ENCODE measurements around the gene CFAP97D2. TPM values are rescaled to one million over a fixed set of nuclear protein-coding genes. Genes with fewer than 3 reads are reported as not detected.

CFAP97D2 gene
- total RNA-seq, 1 donor from 2014 or later, result not detected

GRCh38 chr13:114211446-114212157 is 32.5 kb downstream of the CFAP97D2 start:
- no peaks in the 10 kb centered on the region for H3K4me1 ChIP-seq (ENCODE audit: control insufficient read depth in 3 of 3, insufficient read depth in 3 of 3, low read length in 3 of 3)
- H3K9ac ChIP-seq (ENCODE audit: low read depth in 1 of 3, low read length in 3 of 3), result no peak overlapping the region
- no peak overlapping the region for H3K27ac ChIP-seq (ENCODE audit: low read depth, low read length)
- no peak overlapping the region for H3K4me3 ChIP-seq (ENCODE audit: low read length in 3 of 3)
- H3K9me3 ChIP-seq (ENCODE audit: control insufficient read depth in 3 of 3, low read length in 3 of 3), result no peaks in the 10 kb centered on the region
- H3K27me3 ChIP-seq (ENCODE audit: control insufficient read depth in 3 of 3, insufficient read depth in 3 of 3, low read length in 3 of 3), result peaks cover 12 to 21% (median 13%) of the 10 kb centered on the region in 3 donors
- no peaks in the 10 kb centered on the region for H3K36me3 ChIP-seq (ENCODE audit: control insufficient read depth in 3 of 3, insufficient read depth in 3 of 3, low read length in 3 of 3)

- Histone ChIP-seq H3K9me3 (ENCODE audit: control insufficient read depth in 3 of 3, low read length in 3 of 3) (no peaks in the 10 kb centered on the region), H3K4me1 (ENCODE audit: control insufficient read depth in 3 of 3, insufficient read depth in 3 of 3, low read length in 3 of 3) (no peaks in the 10 kb centered on the region), H3K4me3 (ENCODE audit: low read length in 3 of 3) (no peak overlapping the region), H3K36me3 (ENCODE audit: control insufficient read depth in 3 of 3, insufficient read depth in 3 of 3, low read length in 3 of 3) (no peaks in the 10 kb centered on the region), H3K27ac (ENCODE audit: low read depth, low read length) (no peak overlapping the region), H3K9ac (ENCODE audit: low read depth in 1 of 3, low read length in 3 of 3) (no peak overlapping the region), H3K27me3 (ENCODE audit: control insufficient read depth in 3 of 3, insufficient read depth in 3 of 3, low read length in 3 of 3) (peaks cover 12 to 21% (median 13%) of the 10 kb centered on the region in 3 donors)
Observed at GRCh38 chr13:114212158-114212495, 33.1 kb downstream of the CFAP97D2 start.

DNA sequence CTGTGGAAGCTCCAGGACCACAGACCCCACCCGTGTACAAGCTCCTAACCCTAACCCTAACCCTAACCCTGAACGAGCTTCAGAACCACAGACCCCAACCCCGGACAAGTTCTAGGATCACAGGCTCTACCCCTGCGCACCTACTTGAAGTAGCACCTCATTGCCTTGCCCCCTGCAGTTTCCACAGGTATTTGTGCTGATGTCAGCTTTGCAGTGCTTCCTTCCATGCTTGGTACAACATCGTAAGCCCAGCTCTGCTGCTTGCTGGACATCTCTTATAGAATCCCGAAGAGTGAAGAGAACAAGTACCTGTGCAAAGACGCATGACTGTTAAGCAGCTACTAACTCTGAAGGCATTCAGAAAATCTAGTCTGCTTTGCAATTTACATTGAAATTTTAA is 34.9 kb downstream of the CFAP97D2 start:
- Histone ChIP-seq H3K27me3 (ENCODE audit: control insufficient read depth in 3 of 3, insufficient read depth in 3 of 3, low read length in 3 of 3) (peaks cover 12 to 21% (median 13%) of the 10 kb centered on the region in 3 donors), H3K36me3 (ENCODE audit: control insufficient read depth in 3 of 3, insufficient read depth in 3 of 3, low read length in 3 of 3) (no peaks in the 10 kb centered on the region), H3K4me1 (ENCODE audit: control insufficient read depth in 3 of 3, insufficient read depth in 3 of 3, low read length in 3 of 3) (no peaks in the 10 kb centered on the region), H3K9me3 (ENCODE audit: control insufficient read depth in 3 of 3, low read length in 3 of 3) (no peaks in the 10 kb centered on the region), H3K9ac (ENCODE audit: low read depth in 1 of 3, low read length in 3 of 3) (no peak overlapping the region), H3K4me3 (ENCODE audit: low read length in 3 of 3) (no peak overlapping the region), H3K27ac (ENCODE audit: low read depth, low read length) (no peak overlapping the region)

GRCh38 chr13:114219392-114219791 is 40.3 kb downstream of the CFAP97D2 start:
- Histone ChIP-seq H3K9ac (ENCODE audit: low read depth in 1 of 3, low read length in 3 of 3) (no peak overlapping the region), H3K9me3 (ENCODE audit: control insufficient read depth in 3 of 3, low read length in 3 of 3) (no peaks in the 10 kb centered on the region), H3K27me3 (ENCODE audit: control insufficient read depth in 3 of 3, insufficient read depth in 3 of 3, low read length in 3 of 3) (peaks cover 0 to 3% (median 0%) of the 10 kb centered on the region in 3 donors), H3K36me3 (ENCODE audit: control insufficient read depth in 3 of 3, insufficient read depth in 3 of 3, low read length in 3 of 3) (no peaks in the 10 kb centered on the region), H3K4me1 (ENCODE audit: control insufficient read depth in 3 of 3, insufficient read depth in 3 of 3, low read length in 3 of 3) (no peaks in the 10 kb centered on the region), H3K27ac (ENCODE audit: low read depth, low read length) (no peak overlapping the region), H3K4me3 (ENCODE audit: low read length in 3 of 3) (no peak overlapping the region)

GRCh38 chr13:114222461-114222968 is 43.5 kb downstream of the CFAP97D2 start:
- H3K36me3 ChIP-seq (ENCODE audit: control insufficient read depth in 3 of 3, insufficient read depth in 3 of 3, low read length in 3 of 3), result no peaks in the 10 kb centered on the region
- H3K27me3 ChIP-seq (ENCODE audit: control insufficient read depth in 3 of 3, insufficient read depth in 3 of 3, low read length in 3 of 3), result peaks cover 0 to 3% (median 3%) of the 10 kb centered on the region in 3 donors
- H3K9ac ChIP-seq (ENCODE audit: low read depth in 1 of 3, low read length in 3 of 3), result no peak overlapping the region
- no peaks in the 10 kb centered on the region for H3K9me3 ChIP-seq (ENCODE audit: control insufficient read depth in 3 of 3, low read length in 3 of 3)
- peaks cover 2 to 7% (median 2%) of the 10 kb centered on the region in 3 donors for H3K4me1 ChIP-seq (ENCODE audit: control insufficient read depth in 3 of 3, insufficient read depth in 3 of 3, low read length in 3 of 3)
- H3K27ac ChIP-seq (ENCODE audit: low read depth, low read length), result peak overlapping the region; percentile 25
- no peak overlapping the region for H3K4me3 ChIP-seq (ENCODE audit: low read length in 3 of 3)

DNA sequence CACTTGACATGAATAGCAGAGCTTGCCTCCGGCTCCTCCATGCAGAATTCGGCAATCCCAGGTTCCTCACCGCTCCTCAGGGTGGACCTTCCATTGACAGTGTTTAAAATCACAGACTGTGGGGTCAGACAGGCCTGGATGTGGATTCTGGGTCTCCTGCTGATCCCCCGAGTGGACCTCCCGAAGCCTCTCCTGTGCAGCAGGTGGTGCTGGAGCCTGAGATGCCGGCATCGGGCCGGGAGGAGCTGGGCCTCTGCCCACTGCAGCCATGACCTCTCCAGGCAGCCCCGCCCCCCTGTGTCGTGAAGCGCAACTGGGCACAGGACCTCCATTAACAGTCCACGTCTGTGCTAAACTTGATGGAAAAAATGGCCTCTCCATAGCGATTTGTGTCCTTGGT is 45.1 kb downstream of the CFAP97D2 start:
- Histone ChIP-seq H3K4me1 (ENCODE audit: control insufficient read depth in 3 of 3, insufficient read depth in 3 of 3, low read length in 3 of 3) (peaks cover 2 to 7% (median 2%) of the 10 kb centered on the region in 3 donors), H3K27ac (ENCODE audit: low read depth, low read length) (no peak overlapping the region), H3K9me3 (ENCODE audit: control insufficient read depth in 3 of 3, low read length in 3 of 3) (no peaks in the 10 kb centered on the region), H3K4me3 (ENCODE audit: low read length in 3 of 3) (no peak overlapping the region), H3K9ac (ENCODE audit: low read depth in 1 of 3, low read length in 3 of 3) (no peak overlapping the region), H3K27me3 (ENCODE audit: control insufficient read depth in 3 of 3, insufficient read depth in 3 of 3, low read length in 3 of 3) (peaks cover 6 to 16% (median 15%) of the 10 kb centered on the region in 3 donors), H3K36me3 (ENCODE audit: control insufficient read depth in 3 of 3, insufficient read depth in 3 of 3, low read length in 3 of 3) (no peaks in the 10 kb centered on the region)

DNA sequence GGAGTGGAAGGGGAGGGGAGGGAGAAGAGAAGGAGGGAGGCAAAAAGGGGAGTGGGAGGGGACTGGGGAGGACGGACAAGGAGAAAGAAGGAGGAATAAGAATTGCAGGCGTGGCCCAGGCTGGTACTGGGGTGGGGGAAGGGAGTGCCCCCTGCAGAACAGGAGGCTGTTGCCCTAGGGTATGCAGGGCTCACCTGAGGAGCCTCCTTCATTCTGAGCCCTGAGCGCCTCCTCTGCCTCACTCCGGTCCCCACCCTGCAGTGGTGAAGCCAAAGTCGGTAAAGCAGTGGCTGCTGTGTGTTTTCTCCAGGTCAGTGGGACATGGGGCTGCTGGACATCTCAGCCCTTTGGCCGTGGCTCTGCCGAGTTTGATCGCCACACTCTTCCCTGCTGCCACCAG is 46.6 kb downstream of the CFAP97D2 start:
- Histone ChIP-seq H3K4me1 (ENCODE audit: control insufficient read depth in 3 of 3, insufficient read depth in 3 of 3, low read length in 3 of 3) (peaks cover 2 to 7% (median 2%) of the 10 kb centered on the region in 3 donors), H3K27ac (ENCODE audit: low read depth, low read length) (no peak overlapping the region), H3K36me3 (ENCODE audit: control insufficient read depth in 3 of 3, insufficient read depth in 3 of 3, low read length in 3 of 3) (no peaks in the 10 kb centered on the region), H3K9me3 (ENCODE audit: control insufficient read depth in 3 of 3, low read length in 3 of 3) (no peaks in the 10 kb centered on the region), H3K27me3 (ENCODE audit: control insufficient read depth in 3 of 3, insufficient read depth in 3 of 3, low read length in 3 of 3) (peaks cover 12 to 26% (median 21%) of the 10 kb centered on the region in 3 donors), H3K9ac (ENCODE audit: low read depth in 1 of 3, low read length in 3 of 3) (no peak overlapping the region), H3K4me3 (ENCODE audit: low read length in 3 of 3) (no peak overlapping the region)

DNA sequence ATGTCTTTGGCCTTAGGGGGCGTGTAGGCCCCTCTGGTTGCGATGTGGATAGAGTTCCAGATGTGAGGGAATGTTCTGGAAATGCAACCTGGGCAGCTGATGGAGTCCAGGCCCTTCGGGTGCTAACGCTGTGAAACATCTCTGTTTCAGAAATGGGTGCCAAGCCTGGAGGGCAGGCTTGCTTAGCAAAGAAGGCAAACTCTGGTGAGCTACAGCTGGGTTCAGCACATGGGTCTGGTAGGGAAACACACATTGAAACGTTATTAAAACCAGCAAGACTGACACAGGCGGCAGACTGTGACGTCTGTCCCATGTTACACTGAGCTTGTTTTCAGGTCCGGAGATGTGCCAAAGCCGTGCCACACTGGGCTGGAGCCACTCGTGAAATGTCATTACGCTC is 47.0 kb downstream of the CFAP97D2 start:
- Histone ChIP-seq H3K9ac (ENCODE audit: low read depth in 1 of 3, low read length in 3 of 3) (peak overlapping the region in 1 of 3 donors; percentile 45), H3K27ac (ENCODE audit: low read depth, low read length) (no peak overlapping the region), H3K4me3 (ENCODE audit: low read length in 3 of 3) (no peak overlapping the region), H3K4me1 (ENCODE audit: control insufficient read depth in 3 of 3, insufficient read depth in 3 of 3, low read length in 3 of 3) (peaks cover 2 to 7% (median 2%) of the 10 kb centered on the region in 3 donors), H3K9me3 (ENCODE audit: control insufficient read depth in 3 of 3, low read length in 3 of 3) (no peaks in the 10 kb centered on the region), H3K27me3 (ENCODE audit: control insufficient read depth in 3 of 3, insufficient read depth in 3 of 3, low read length in 3 of 3) (peaks cover 12 to 27% (median 21%) of the 10 kb centered on the region in 3 donors), H3K36me3 (ENCODE audit: control insufficient read depth in 3 of 3, insufficient read depth in 3 of 3, low read length in 3 of 3) (no peaks in the 10 kb centered on the region)

- Histone ChIP-seq H3K9me3 (ENCODE audit: control insufficient read depth in 3 of 3, low read length in 3 of 3) (no peaks in the 10 kb centered on the region), H3K4me1 (ENCODE audit: control insufficient read depth in 3 of 3, insufficient read depth in 3 of 3, low read length in 3 of 3) (peaks cover 2 to 7% (median 2%) of the 10 kb centered on the region in 3 donors), H3K27me3 (ENCODE audit: control insufficient read depth in 3 of 3, insufficient read depth in 3 of 3, low read length in 3 of 3) (peaks cover 12 to 27% (median 21%) of the 10 kb centered on the region in 3 donors), H3K9ac (ENCODE audit: low read depth in 1 of 3, low read length in 3 of 3) (peak overlapping the region in 1 of 3 donors; percentile 45), H3K36me3 (ENCODE audit: control insufficient read depth in 3 of 3, insufficient read depth in 3 of 3, low read length in 3 of 3) (no peaks in the 10 kb centered on the region), H3K27ac (ENCODE audit: low read depth, low read length) (no peak overlapping the region), H3K4me3 (ENCODE audit: low read length in 3 of 3) (no peak overlapping the region)
Observed at GRCh38 chr13:114226699-114227323, 47.8 kb downstream of the CFAP97D2 start.

- Histone ChIP-seq H3K27ac (ENCODE audit: low read depth, low read length) (no peak overlapping the region), H3K4me3 (ENCODE audit: low read length in 3 of 3) (no peak overlapping the region), H3K9me3 (ENCODE audit: control insufficient read depth in 3 of 3, low read length in 3 of 3) (no peaks in the 10 kb centered on the region), H3K9ac (ENCODE audit: low read depth in 1 of 3, low read length in 3 of 3) (no peak overlapping the region), H3K4me1 (ENCODE audit: control insufficient read depth in 3 of 3, insufficient read depth in 3 of 3, low read length in 3 of 3) (peaks cover 2 to 7% (median 2%) of the 10 kb centered on the region in 3 donors), H3K36me3 (ENCODE audit: control insufficient read depth in 3 of 3, insufficient read depth in 3 of 3, low read length in 3 of 3) (no peaks in the 10 kb centered on the region), H3K27me3 (ENCODE audit: control insufficient read depth in 3 of 3, insufficient read depth in 3 of 3, low read length in 3 of 3) (peaks cover 12 to 27% (median 21%) of the 10 kb centered on the region in 3 donors)
Observed at GRCh38 chr13:114227528-114227927, 48.5 kb downstream of the CFAP97D2 start.
